ES-I3 (cell line): ENCODE results near the gene INTS2.
"Not testable (repeated sequence)": the region's sequence is repeated elsewhere in the genome, so short reads cannot be mapped to it uniquely, and the experiment has no call there.

Experiments
- H3K36me3 ChIP-seq: 2 replicates; pipeline ENCODE4 v1.6.1; 2013; ENCODE audit warnings: mild to moderate bottlenecking, low read length, control low read depth, moderate library complexity; ENCODE audit not compliant: insufficient read depth
- H3K4me1 ChIP-seq: 2 replicates; pipeline ENCODE4 v1.6.1; 2013; ENCODE audit warnings: mild to moderate bottlenecking, control low read depth, low read length; ENCODE audit not compliant: insufficient read depth
- H3K9ac ChIP-seq: 2 replicates; pipeline ENCODE4 v1.6.1; 2013; ENCODE audit warnings: low read depth, mild to moderate bottlenecking, low read length, moderate library complexity
- H3K9me3 ChIP-seq: 2 replicates; pipeline ENCODE4 v1.6.1; 2013; ENCODE audit warnings: mild to moderate bottlenecking, low read length, moderate library complexity; ENCODE audit not compliant: control insufficient read depth, insufficient read depth

INTS2 gene

DNA sequence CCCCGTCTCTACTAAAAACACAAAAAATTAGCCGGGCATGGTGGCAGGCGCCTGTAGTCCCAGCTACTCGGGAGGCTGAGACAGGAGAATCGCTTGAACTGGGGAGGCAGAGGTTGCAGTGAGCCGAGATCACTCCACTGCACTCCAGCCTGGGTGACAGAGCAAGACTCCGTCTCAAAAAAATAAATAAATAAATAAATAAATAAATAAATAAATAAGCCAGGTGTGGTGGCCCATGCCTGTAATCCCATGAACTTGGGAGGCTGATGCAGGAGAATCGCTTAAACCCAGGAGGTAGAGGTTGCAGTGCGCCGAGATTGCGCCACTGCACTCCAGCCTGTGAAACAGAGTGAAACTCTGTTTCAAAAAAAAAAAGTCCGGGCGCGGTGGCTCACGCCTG lies 12.6 kb downstream of the INTS2 start:
- not testable (repeated sequence) for H3K9me3 ChIP-seq, H3K9ac ChIP-seq, H3K4me1 ChIP-seq
- H3K36me3 ChIP-seq: peaks cover 17% of the 10 kb centered on the region; the same call in 1 of the 2 replicates

DNA sequence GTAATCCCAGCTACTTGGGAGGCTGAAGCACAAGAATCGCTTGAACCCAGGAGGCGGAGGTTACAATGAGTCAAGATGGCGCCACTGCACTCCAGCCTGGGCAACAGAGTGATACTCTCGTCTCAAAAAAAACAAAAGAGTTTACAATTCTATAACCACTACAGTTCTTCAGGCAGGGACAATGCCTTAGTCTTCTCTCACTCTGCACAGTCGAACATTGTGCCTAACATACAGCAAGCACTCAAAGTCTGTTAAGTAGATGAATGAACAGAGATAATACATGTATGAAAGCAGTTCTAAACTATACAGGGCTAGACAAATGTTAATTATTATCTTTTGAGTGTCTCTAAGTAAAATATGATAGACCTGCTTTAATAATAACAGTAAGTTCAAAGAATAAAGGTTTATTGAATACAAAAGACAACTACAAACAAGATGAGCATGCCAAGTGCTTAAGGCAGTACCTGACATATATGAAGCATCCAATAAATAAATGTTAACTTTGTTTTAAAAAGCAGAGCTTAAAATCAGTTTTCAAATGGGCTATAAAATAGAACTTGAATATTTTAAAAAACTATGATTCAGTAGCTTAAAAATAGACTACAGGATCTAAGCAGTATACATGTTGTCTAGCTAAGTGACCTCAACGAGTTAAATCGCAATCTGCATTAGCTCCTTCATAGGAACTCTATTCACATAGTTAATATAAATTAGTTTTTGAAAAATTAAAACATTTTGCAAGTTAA lies 19.3 kb downstream of the INTS2 start:
- peaks cover 18% of the 10 kb centered on the region; the same call in 1 of the 2 replicates for H3K36me3 ChIP-seq
- H3K9me3 ChIP-seq: no peaks in the 10 kb centered on the region
- H3K9ac ChIP-seq: no peak overlapping the region
- H3K4me1 ChIP-seq: no peaks in the 10 kb centered on the region

DNA sequence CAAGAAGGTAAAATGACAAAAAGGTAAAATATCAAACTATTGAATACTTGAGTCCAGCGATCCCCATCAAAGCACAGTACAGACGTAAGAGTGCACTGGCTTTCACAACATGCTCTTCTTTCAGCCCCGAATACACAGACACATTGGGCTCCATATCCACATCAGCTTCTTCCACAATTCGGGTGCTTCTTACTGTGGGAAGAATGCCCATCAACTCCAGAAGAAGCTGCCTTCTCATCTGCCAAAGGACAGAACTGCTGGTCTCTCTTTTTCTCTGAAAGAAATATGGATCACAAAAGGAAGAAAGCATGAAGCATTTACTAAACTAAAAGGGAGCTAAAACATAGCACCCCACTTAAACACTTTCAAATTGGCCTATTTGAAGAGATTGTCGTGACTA lies 20.4 kb downstream of the INTS2 start:
- Histone ChIP-seq H3K9me3 (no peaks in the 10 kb centered on the region), H3K36me3 (peaks cover 21% of the 10 kb centered on the region), H3K9ac (no peak overlapping the region), H3K4me1 (no peaks in the 10 kb centered on the region)

DNA sequence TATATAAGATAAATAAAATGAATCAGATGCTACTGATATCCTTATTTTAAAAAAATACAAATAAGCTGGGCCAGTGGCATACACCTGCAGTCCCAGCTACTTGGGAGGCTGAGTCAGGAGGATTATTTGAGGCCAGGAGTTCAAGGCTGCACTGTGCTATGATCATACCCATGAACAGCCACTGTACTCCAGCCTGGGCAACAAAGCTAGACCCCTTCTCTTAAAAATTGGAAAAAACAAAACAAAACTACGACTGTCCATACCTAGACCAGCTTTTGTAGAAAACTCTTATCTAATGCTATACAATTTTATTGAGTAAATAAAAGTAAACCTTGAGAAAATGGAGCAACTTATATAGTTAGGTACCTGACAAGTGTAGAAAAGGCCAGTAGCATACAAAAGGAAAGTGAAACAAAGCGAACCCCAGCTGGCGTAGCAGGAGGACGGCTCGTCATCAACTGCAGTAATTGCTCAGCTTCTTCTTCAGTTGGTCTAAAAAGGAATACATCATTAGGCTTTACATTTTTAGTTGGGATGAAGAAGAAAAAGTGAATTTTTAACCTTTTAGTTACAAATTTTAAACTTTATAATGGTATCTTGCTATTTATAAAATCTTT lies 23.6 kb downstream of the INTS2 start:
- H3K36me3 ChIP-seq: peaks cover 10% of the 10 kb centered on the region
- no peak overlapping the region for H3K9ac ChIP-seq
- no peaks in the 10 kb centered on the region for H3K9me3 ChIP-seq
- no peaks in the 10 kb centered on the region for H3K4me1 ChIP-seq

DNA sequence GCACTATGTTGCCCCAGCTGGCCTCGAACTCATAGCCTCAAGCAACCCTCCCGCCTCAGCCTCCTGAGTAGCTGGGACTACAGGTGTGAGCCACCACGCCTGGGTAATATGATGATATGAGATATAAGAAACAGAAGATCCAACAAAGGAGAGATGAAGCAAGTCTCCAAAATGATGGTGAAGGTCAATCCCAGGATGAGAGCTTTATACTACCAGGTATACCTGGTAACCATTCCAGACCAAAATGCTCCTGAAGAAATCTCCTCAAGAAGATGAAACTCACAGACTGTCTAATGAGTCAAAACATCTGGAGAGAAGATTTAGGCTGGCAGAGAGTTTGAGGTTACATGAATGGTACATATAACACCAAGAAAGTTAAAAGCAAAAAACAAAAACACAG lies 24.5 kb downstream of the INTS2 start:
- Histone ChIP-seq H3K36me3 (peaks cover 10% of the 10 kb centered on the region), H3K4me1 (no peaks in the 10 kb centered on the region), H3K9me3 (no peaks in the 10 kb centered on the region), H3K9ac (no peak overlapping the region)

DNA sequence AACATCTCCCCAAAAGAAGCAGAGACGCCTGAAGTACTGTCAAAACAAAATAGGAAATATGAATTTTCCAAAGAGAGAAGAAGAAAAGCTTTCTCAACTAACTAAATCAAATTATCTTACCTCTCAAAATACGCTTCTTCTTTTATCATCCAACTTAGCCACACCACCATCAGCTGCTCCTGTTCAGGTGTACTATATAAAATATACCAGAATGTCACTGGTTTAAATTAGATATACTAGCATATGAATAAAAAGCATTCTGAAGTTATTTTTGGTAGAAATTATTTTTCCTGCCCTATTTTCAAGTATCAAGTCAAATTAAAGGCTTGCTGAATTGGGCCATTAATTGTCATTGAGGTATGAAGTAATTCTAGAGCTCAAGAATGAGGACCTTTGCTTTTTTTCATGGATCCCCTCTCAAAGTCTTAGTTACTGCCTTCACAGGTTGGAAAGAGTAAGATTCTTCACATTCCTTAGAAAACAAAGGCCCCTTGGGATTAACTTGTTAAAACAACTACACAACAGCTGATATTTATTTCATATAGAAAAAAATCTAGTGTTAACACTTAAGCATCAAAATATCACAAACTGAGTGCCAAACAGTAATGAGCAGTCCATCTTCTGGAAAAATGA lies 30.1 kb downstream of the INTS2 start:
- no peaks in the 10 kb centered on the region for H3K4me1 ChIP-seq
- H3K9me3 ChIP-seq: no peaks in the 10 kb centered on the region
- no peak overlapping the region for H3K9ac ChIP-seq
- peaks cover 10% of the 10 kb centered on the region for H3K36me3 ChIP-seq

DNA sequence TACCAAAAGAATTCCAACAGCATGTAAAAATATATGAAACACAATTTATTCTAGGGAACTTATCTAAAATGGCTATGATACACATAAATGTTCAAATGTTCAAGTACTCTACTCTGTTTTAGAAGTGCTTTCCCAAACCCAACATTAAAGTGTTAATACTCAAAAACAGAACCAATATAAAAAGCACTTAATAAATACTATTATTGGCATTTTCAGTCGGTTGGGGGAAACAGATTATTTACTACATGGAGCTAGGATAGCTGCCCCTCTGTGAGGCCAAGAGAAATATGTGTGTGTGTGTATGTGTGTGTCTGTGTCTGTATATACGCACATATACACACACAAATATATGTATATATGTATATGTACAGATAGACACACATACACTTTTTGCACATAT lies 32.4 kb downstream of the INTS2 start:
- Histone ChIP-seq H3K9me3 (no peaks in the 10 kb centered on the region), H3K4me1 (no peaks in the 10 kb centered on the region), H3K36me3 (peaks cover 5% of the 10 kb centered on the region; the same call in 1 of the 2 replicates), H3K9ac (no peak overlapping the region)

DNA sequence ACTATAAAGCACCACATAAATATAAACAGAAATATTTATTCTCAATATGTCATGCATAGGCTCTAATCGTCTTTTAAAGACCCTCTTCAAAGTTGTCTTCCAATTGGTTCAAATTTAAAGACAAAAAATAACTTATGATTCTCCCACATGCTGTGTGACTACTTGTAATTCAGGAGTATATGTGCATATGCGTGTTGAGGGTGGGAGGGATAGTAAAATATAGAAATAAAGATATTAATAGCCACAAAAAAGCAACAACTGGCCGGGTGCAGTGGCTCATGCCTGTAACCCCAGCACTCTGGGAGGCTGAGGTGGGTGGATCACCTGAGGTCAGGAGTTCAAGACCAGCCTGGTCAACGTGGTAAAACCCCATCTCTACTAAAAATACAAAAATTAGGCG lies 33.5 kb downstream of the INTS2 start:
- H3K9me3 ChIP-seq, H3K9ac ChIP-seq, H3K36me3 ChIP-seq, H3K4me1 ChIP-seq: not testable (repeated sequence)

DNA sequence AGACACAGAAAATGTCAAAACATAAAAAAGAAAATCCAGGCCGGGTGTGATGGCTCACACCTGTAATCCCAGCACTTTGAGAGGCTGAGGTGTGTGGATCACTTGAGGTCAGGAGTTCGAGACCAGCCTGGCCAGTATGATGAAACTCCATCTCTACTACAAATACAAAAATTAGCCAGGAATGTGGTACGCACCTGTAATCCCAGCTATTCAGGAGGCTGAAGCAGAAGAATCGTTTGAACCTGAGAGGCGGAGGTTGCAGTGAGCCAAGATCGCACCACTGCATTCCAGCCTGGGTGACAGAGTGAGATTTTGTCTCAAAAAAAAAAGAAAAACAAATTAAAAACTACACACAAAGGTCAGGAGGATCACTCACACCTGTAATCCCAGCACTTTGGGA lies 40.0 kb downstream of the INTS2 start:
- H3K36me3 ChIP-seq, H3K9me3 ChIP-seq, H3K9ac ChIP-seq: not testable (repeated sequence)

DNA sequence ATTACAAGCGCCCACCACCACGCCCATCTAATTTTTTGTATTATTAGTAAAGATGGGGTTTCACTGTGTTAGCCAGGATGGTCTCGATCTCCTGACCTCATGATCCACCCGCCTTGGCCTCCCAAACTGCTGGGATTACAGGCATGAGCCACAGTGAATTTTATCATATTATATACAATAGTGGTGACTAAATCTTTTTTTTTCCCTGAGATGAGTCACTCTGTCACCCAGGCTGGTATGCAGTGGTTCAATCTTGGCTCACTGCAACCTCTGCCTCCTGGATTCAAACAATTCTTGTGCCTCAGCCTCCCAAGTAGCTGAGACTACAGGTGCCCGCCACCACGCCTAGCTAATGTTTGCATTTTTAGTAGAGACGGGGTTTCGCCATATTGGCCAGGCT lies 41.9 kb downstream of the INTS2 start:
- H3K36me3 ChIP-seq, H3K9ac ChIP-seq: not testable (repeated sequence)

More for the DNA sequence above, 40.0 kb downstream of the INTS2 start:
- H3K4me1 ChIP-seq: not testable (repeated sequence)

DNA sequence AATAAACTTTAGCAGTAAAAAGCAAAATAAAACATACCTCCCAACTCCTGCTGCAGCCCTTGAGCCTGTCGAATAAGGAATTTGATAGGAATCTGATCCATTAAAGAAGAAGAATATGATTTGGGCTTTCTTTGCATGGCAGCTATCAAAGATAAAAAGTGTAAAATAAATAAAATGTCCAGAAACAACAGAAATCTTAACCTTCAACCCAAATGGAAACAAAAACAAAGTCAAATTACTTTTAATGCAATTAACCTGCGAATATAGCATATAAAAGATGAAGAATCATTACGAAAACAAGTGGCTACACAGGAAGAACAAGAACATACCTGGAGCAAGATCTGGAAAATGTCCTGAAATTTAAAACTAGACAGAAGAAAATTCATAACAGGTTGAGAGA lies 42.9 kb downstream of the INTS2 start:
- no peak overlapping the region for H3K9ac ChIP-seq
- H3K9me3 ChIP-seq: no peaks in the 10 kb centered on the region
- peaks cover 3% of the 10 kb centered on the region; the same call in 1 of the 2 replicates for H3K36me3 ChIP-seq
- no peaks in the 10 kb centered on the region for H3K4me1 ChIP-seq

More for the DNA sequence above, 41.9 kb downstream of the INTS2 start:
- H3K9me3 ChIP-seq, H3K4me1 ChIP-seq: not testable (repeated sequence)

DNA sequence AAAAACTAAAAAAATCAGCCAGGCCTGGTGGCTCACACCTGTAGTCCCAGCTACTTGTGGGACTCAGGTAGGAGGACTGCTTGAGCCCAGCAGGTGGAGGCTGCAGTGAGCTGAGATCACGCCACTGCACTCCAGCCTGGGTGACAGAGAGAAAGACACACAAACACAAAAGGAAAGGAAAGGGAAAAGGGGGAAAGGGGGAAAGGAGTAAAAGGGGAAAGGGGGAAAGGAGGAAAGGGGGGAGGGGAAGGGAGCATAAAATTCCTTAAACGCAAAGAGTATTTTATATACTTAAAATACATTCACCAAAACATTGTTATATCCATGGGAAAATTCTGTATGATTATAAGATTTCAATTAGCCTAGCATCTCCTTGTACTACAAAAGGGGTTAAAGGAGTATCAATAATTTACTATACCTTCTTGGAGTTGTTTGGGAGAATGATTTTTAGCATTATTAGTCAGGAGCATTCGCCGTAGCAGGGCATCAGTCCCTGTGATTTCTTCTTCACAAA lies 47.1 kb downstream of the INTS2 start:
- Histone ChIP-seq H3K9me3 (no peaks in the 10 kb centered on the region), H3K4me1 (no peaks in the 10 kb centered on the region), H3K36me3 (no peaks in the 10 kb centered on the region; the same call in 1 of the 2 replicates), H3K9ac (no peak overlapping the region)

DNA sequence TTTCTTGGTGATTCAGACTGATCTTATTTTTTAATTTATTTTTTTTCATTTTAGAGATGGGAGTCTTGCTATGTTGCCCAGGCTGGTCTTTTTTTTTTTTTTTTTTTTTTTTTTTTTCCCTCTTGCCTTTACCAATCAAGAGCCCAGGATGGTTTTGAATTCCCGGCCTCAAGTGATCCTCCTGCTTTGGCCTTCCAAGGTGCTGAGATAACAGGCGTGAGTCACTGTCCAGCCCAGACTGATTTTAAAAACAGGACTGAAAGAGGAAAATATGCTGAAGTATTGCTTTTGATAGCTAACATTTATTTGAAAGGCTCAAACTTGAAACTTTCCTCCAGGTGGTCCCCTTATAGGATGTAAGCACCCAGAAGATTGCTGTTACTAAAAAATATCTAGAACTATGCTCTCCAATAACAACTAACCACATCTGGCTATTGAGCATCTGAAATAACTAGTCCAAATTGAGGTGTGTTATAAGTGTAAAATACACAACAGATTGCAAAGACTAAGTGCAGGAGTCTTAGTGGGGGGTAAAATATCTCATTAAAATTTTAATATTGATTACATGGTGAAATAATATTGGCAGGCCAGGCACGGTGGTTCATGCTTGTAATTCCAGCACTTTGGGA lies 48.7 kb downstream of the INTS2 start:
- H3K9me3 ChIP-seq: no peaks in the 10 kb centered on the region
- H3K36me3 ChIP-seq: no peaks in the 10 kb centered on the region; the same call in 1 of the 2 replicates
- H3K9ac ChIP-seq: no peak overlapping the region
- no peaks in the 10 kb centered on the region for H3K4me1 ChIP-seq

DNA sequence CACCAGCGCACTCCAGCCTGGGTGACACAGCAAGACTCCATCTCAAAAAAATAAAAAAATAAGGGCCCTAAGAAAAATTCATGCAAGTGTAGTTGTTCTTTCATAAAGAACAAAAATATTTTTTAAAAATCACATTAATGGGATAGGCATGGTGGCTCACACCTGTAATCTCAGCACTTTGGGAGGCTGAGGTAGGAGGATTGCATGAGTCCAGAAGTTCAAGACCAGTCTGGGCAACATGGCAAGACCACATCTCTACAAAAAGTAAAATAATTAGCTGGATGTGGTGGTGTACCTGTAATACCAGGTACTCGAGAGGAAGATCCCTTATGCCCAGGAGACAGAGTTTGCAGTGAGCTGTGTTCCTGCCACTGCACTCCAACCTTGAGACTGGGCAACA lies 49.3 kb downstream of the INTS2 start:
- no peaks in the 10 kb centered on the region for H3K9me3 ChIP-seq
- H3K9ac ChIP-seq: no peak overlapping the region
- no peaks in the 10 kb centered on the region; the same call in 1 of the 2 replicates for H3K36me3 ChIP-seq
- no peaks in the 10 kb centered on the region for H3K4me1 ChIP-seq
